Smooth muscle cell (in vitro differentiated cells): Measurements from ENCODE around the gene ABHD2. TPM values are rescaled to one million over a fixed set of nuclear protein-coding genes. Genes with fewer than 3 reads are reported as not detected.

Source experiments
- DNase-seq: peaks from one replicate; lab custom pipeline; 2025; ENCODE audit not compliant: unreplicated experiment; lab: John Stamatoyannopoulos, UW
- H2AFZ ChIP-seq: fragments of 200-600 bp; sonication (generic); 2 replicates; pipeline ENCODE4 v1.6.0; 2016; ENCODE audit warnings: antibody characterized with exemption, low read depth, mild to moderate bottlenecking
- H3F3A ChIP-seq: fragments of 200-600 bp; sonication (generic); 2 replicates; pipeline ENCODE4 v1.6.0; 2017; ENCODE audit warnings: antibody characterized with exemption, low read depth
- H3K27ac ChIP-seq: fragments of 200-600 bp; sonication (generic); 2 replicates; pipeline ENCODE4 v1.5.1; 2016; ENCODE audit warnings: low read depth, mild to moderate bottlenecking
- H3K27me3 ChIP-seq: fragments of 200-600 bp; sonication (generic); 2 replicates; pipeline ENCODE4 v1.6.1; 2016; ENCODE audit warnings: low read depth, mild to moderate bottlenecking
- H3K36me3 ChIP-seq: fragments of 200-600 bp; sonication (generic); 2 replicates; pipeline ENCODE4 v1.5.1; 2016; ENCODE audit warnings: low read depth
- H3K4me1 ChIP-seq: fragments of 200-600 bp; sonication (generic); 2 replicates; pipeline ENCODE4 v1.5.1; 2016; ENCODE audit warnings: low read depth
- H3K4me2 ChIP-seq: fragments of 200-600 bp; sonication (generic); 2 replicates; pipeline ENCODE4 v1.6.0; 2016; ENCODE audit warnings: mild to moderate bottlenecking
- H3K4me3 ChIP-seq: fragments of 200-600 bp; sonication (generic); 2 replicates; pipeline ENCODE4 v1.5.1; 2016; ENCODE audit warnings: mild to moderate bottlenecking
- H3K79me2 ChIP-seq: fragments of 200-600 bp; sonication (generic); 2 replicates; pipeline ENCODE4 v1.6.0; 2016; ENCODE audit warnings: low read depth, mild to moderate bottlenecking
- H3K9ac ChIP-seq: fragments of 200-600 bp; sonication (generic); 2 replicates; pipeline ENCODE4 v1.6.0; 2016; ENCODE audit warnings: low read depth
- H3K9me3 ChIP-seq: fragments of 200-600 bp; sonication (generic); replicated peaks from 2 replicates; pipeline ENCODE4 v1.5.1; 2016; ENCODE audit warnings: low read depth
- H4K20me1 ChIP-seq: fragments of 200-600 bp; sonication (generic); 2 replicates; pipeline ENCODE4 v1.6.0; 2016; ENCODE audit warnings: low read depth
- WGBS: methylation state at CpG from one replicate; pipeline ENCODE4 v1.1.7; 2016; ENCODE audit warnings: low lambda C conversion rate; 5-methylcytosine and 5-hydroxymethylcytosine counted together
- polyA plus RNA-seq: library from polyadenylated mRNA; unstranded; fragments of >200 nt; fragmentation: Nextera tagmentation; extraction: Ambion mirVana; gene quantifications from 2 replicates; pipeline ENCODE4 v1.2.1, GENCODE V29; 2016
- total RNA-seq: library from RNA; depleted of rRNA; stranded (reverse); fragments of >200 nt; gene quantifications from 2 replicates; pipeline ENCODE4 v1.2.3, GENCODE V29; 2014
- TF ChIP-seq, protein P1 (sequence below): fragments of 200-600 bp; sonication (generic); IDR thresholded peaks from 2 replicates; pipeline ENCODE4 v1.5.1; 2017; ENCODE audit warnings: borderline replicate concordance, mild to moderate bottlenecking, antibody characterized with exemption; ENCODE audit not compliant: insufficient read depth, poor library complexity, severe bottlenecking

ABHD2 gene
- total and polyA plus RNA-seq, 2 experiments from 2014 or later = 9.4 to 23.9 TPM

DNA sequence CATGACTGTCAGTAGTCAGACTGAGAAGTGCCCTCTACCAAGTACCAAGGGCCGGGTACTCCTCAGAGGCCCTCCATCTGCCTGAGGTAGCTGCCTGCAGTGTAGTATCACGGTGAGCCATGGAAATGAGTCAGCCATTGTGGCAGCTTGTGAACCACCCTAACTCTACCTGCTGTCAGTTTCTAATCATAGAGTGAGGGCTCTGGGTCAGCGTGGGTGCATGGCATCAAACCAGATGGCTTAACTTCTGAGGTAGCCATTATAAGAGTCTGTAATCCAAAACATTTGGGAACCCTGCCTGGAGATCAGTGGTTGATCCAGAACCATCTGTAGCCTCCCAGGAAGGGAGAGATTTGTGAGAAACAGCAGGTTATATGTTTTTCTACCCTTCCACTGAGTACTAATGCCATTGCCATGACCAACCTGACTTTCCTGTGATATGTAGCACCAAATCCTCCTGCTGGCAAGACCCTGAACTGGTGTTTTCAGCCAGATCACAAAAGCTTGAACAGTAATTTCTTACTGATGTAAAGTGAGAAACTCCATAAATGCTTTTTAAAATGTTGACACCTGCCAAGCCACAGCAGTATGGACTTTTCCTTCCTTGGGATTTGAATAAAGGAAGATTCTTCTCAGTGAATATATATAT lies 38.9 kb downstream of the ABHD2 start:
- no peaks in the 10 kb centered on the region for H3K9me3 ChIP-seq
- H3K36me3 ChIP-seq = no peaks in the 10 kb centered on the region
- H3K9ac ChIP-seq = no peak overlapping the region
- no peak overlapping the region for H2AFZ ChIP-seq
- H3K4me3 ChIP-seq = no peak overlapping the region
- no peak overlapping the region for H3K4me2 ChIP-seq
- TF ChIP-seq, protein P1, sequence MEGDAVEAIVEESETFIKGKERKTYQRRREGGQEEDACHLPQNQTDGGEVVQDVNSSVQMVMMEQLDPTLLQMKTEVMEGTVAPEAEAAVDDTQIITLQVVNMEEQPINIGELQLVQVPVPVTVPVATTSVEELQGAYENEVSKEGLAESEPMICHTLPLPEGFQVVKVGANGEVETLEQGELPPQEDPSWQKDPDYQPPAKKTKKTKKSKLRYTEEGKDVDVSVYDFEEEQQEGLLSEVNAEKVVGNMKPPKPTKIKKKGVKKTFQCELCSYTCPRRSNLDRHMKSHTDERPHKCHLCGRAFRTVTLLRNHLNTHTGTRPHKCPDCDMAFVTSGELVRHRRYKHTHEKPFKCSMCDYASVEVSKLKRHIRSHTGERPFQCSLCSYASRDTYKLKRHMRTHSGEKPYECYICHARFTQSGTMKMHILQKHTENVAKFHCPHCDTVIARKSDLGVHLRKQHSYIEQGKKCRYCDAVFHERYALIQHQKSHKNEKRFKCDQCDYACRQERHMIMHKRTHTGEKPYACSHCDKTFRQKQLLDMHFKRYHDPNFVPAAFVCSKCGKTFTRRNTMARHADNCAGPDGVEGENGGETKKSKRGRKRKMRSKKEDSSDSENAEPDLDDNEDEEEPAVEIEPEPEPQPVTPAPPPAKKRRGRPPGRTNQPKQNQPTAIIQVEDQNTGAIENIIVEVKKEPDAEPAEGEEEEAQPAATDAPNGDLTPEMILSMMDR = no peak
- no peaks in the 10 kb centered on the region for H3F3A ChIP-seq
- H3K27ac ChIP-seq = no peak overlapping the region
- DNase-seq = no peak
- no peaks in the 10 kb centered on the region for H4K20me1 ChIP-seq
- no peaks in the 10 kb centered on the region for H3K4me1 ChIP-seq
- no peaks in the 10 kb centered on the region for H3K27me3 ChIP-seq
- 96% methylated on average over 3 of the region's 3 CpGs for whole genome bisulfite sequencing
- H3K79me2 ChIP-seq = no peaks in the 10 kb centered on the region

DNA sequence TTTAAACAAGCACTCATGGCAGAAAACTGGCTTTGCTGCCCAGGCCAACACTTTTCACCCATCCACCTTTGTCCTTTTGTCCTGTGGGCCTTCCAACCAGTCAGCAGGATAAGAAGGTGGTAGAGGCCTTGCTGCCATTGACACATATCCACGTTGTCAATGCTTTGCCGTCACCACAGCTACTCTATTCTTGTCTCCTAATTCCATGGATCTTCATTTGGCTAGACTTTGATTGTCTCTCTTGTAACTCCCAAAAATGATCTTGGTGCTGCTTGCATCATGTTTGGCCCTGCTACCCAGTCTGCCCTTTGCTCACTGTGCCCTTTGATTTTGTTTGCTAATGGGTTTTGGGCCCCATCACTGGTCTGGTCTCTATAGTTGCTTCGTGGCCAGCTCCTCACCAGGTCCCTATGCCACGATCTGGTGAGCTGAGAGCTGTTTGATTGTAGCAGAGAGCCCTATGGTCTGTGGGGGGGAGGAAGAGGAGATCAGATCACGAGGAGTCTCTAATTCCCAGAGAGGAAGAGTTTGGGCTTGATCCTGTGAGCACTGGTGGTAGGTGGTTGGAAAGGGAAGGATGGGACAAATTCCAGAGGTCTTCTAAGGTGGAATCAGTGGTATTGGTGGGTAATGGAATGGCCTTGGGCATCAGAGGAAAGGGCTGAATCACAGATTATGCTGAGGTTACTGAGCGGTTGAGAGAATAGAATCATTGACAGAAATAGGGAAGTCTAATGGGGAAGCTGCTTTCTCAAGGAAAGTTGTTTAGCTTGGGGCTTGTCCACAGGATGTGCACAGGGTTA lies 40.3 kb downstream of the ABHD2 start:
- Histone ChIP-seq H4K20me1 (no peaks in the 10 kb centered on the region), H2AFZ (no peak overlapping the region), H3K36me3 (no peaks in the 10 kb centered on the region), H3K4me1 (no peaks in the 10 kb centered on the region), H3K9ac (no peak overlapping the region), H3F3A (no peaks in the 10 kb centered on the region), H3K9me3 (no peaks in the 10 kb centered on the region), H3K4me2 (no peak overlapping the region), H3K4me3 (no peak overlapping the region), H3K27me3 (no peaks in the 10 kb centered on the region), H3K27ac (no peak overlapping the region), H3K79me2 (no peaks in the 10 kb centered on the region)
- TF ChIP-seq, protein P1 = no peak
- DNase-seq = no peak
- WGBS = 96% methylated on average over 6 of the region's 6 CpGs

DNA sequence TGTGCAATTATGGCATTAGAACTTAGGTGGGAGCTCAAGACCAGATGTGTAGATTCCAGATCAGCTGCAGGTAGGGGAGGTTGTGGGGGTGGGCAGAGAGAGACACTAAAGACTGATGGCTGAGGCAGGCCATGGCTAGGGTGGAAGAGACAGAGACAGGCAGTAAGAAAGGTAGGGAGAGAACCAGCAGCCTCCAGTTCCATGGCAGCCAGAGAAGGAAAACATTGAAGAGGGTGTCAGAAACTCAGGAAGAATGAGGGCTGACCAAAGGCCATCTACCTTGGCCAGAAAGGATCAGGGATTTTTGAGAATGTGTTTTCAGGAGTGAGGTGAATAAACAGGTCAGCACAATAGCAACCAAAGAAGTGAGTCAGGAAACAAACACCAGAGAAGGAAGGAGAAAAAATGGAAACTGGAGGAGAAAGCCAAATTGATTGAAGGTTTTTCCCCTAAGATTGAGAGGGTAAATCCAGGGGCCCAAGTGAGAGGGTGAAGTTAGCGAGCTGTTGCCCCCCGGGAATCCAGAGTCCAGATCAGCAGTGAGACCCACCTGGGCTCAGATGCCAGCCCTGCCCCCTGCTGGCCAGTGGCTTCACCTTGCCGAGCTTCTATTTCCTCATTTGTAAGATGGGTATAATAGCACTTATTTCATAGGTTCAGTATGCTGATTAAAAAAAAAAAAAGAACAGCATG lies 41.0 kb downstream of the ABHD2 start:
- WGBS = 48% methylated on average over 3 of the region's 3 CpGs
- Histone ChIP-seq H3K4me1 (no peaks in the 10 kb centered on the region), H3F3A (no peaks in the 10 kb centered on the region), H2AFZ (no peak overlapping the region), H3K4me3 (no peak overlapping the region), H3K27ac (no peak overlapping the region), H3K79me2 (no peaks in the 10 kb centered on the region), H3K9ac (no peak overlapping the region), H4K20me1 (no peaks in the 10 kb centered on the region), H3K9me3 (no peaks in the 10 kb centered on the region), H3K36me3 (no peaks in the 10 kb centered on the region), H3K27me3 (no peaks in the 10 kb centered on the region), H3K4me2 (no peak overlapping the region)
- TF ChIP-seq, protein P1 = peak; percentile 75
- no peak for DNase-seq
